Measurements from ENCODE around the gene FAM25G.

FAM25G gene

DNA sequence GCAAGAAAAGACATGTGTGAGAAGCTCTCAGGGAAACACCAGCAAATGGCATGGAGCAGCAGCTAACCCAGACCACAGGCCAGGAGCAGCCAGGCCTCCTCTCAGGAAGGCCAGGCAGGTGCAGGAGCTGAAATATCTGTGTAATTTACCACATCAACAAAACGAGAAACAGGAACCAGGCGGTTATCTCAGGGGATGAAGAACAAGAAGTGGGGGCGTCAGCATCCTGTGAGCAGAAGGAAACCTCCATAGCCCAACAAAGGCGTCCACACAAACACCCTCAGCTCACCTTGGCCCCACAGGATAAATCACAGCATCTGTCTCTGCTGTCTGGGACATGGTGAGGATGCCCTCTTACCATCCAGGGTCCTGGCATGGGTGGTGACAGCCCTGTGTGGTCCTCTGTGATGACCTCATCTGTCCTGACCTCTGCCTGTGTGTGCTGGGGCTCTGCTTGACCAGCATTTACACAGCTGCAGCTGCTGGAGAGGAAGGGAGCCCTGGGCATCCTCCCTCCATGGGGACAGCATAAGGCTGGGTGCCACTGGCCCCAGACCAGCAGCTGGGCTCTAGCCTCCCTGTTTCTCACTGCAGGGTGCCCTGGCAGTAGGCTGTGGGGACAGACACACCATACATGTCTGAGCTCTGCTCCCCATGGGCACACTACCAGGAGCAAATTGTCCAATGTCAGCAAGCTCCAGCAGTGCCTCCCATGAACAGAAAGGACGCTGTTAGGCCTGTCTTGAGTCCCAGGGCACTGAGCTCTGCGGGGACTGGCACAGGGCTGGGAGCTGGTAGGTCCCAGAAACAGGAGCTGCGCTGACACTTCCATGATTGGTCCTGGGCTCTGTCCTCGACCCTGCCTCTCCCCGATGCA is 42.2 kb downstream of the FAM25G start:
- no peak for DNase-seq

GRCh38 chr10:47447705-47448104 is 43.8 kb downstream of the FAM25G start:
- ATAC-seq: no peak
- no peak for DNase-seq

More for the DNA sequence above, 42.2 kb downstream of the FAM25G start:
- ATAC-seq: no peak

DNA sequence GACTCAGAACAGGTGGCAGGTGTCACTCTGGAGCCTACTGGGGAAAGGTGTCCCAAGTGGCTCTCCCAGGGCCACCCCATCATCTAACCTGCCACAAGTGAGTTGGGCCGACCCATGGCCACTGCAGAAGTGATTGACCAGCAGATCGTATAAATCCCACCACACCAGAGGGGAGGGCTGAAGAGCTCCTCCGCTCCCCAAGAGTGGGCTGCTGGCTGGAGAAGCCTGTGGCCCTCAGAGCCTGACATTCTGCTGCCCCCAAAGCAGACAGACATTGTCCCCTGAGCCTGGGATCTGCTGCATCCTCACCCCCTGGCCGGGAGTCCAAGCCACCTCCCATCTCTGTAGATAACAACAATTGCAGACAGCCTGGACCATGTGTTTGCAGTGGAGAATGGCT is 44.3 kb downstream of the FAM25G start:
- ATAC-seq (no peak), DNase-seq (no peak)

DNA sequence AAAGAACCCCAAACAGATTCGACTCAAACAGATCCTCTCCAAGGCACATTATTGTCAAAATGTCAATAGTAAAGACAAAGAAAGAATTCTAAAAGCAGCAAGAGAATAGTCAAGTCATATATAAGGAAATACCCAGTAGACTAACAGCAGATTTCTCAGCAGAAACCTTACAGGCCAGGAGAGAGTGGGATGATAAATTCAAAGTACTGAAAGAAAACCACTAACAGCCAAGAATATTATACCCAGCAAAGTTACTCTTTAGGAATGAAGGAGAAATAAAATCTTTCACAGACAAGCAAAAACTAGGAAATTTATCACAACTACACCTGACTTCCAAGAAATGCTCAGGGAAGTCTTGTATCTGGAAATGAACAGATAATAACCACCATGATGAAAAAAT is 45.8 kb downstream of the FAM25G start:
- DNase-seq: no peak

GRCh38 chr10:47444047-47444446 is 47.5 kb downstream of the FAM25G start:
- DNase-seq (no peak), ATAC-seq (no peak)

More for the DNA sequence above, 45.8 kb downstream of the FAM25G start:
- no peak for ATAC-seq

DNA sequence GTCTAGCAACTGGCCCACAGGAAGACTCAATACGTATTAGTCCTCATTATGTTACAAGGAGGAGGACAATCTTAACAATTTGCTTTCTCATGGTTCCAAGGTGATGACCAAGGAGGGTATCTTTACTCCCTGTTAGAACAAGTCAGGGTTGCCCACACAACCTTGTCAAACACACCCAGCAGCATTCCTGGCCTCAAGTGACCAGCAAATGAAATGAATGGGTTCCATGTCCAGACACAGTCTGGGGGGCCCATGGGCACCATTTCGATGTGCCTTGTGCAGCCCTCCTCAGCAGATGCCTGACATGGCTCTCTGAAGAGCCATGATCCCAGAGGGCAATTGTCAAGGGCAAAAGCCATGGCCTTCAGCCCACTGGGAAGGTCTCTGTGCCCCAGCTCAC is 48.4 kb downstream of the FAM25G start:
- DNase-seq (no peak), ATAC-seq (no peak)

DNA sequence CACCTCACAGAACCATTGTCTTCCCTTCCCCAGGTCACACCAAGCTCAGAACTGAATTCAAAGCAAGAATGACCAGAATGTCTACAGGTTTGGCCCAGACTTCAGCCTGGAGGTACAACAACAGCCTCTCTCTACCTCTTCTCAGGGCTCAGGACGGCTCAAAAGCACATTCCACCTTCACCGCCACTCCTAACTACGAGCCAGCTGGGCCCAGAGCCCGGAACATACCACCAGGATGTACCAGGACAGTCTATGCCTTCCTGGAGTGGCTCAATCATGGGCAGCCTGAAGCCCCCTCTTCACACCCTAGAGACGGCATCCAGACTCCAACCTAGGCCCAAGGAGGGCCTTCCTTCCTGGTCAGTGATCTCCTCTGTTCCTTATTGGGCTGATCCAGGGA is 49.1 kb downstream of the FAM25G start:
- DNase-seq (no peak), ATAC-seq (no peak)

- DNase-seq: no peak
- ATAC-seq: no peak
Measured at GRCh38 chr10:47441938-47442337, 49.6 kb downstream of the FAM25G start.

- ATAC-seq (no peak), DNase-seq (no peak)
Measured at GRCh38 chr10:47440207-47440606, 51.3 kb downstream of the FAM25G start.

DNA sequence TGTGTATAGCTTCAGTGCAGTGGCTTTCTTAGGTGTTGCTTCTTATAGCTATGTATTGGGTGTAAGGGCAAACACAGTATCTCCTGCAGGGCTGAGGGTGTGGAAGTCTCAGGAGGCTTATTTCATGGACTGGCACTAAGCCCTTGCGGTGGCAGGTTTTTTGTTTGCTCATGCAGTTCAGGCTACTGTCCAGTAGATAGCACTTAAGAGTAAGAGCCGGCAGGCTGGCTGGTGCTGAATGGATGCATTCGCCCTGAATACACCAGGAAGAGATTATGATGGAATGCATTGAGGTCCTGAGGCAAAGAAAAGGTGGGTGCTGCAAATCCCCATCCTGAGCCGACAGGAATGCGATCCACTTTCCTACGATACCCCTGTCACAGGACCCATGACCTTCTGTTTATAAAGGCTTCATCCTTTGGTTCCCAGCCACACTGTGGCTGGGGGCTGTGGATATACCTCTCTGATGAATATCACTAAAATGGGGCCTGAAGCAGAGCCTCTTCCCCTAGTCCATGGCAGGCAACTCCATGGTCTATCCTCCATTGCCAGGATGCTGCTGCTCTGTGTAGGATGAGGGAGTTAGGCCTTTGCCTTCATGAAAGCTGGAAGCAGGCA is 52.5 kb downstream of the FAM25G start:
- DNase-seq (no peak), ATAC-seq (no peak)
